Endothelial cell (in vitro differentiated cells): ENCODE measurements around the gene CHP2. TPM values are rescaled to one million over a fixed set of nuclear protein-coding genes. Genes with fewer than 3 reads are reported as not detected.
A peak's percentile ranks its signal among the peaks of the same experiment; 100 is the strongest.

Source experiments
- DNase-seq: peaks from one replicate; pipeline ENCODE4 v3.0.0; 2021; ENCODE audit warnings: low spot score
- H3K27ac Mint-ChIP-seq: one replicate; pipeline ENCODE4 v1.8.0; 2021; ENCODE audit warnings: mixed read lengths, inconsistent platforms; ENCODE audit not compliant: unreplicated experiment
- H3K27me3 Mint-ChIP-seq: one replicate; pipeline ENCODE4 v1.8.0; 2021; ENCODE audit warnings: mild to moderate bottlenecking, moderate library complexity, mixed read lengths, inconsistent platforms; ENCODE audit not compliant: unreplicated experiment
- H3K36me3 Mint-ChIP-seq: one replicate; pipeline ENCODE4 v1.8.0; 2021; ENCODE audit warnings: mild to moderate bottlenecking, low read depth, mixed read lengths, inconsistent platforms; ENCODE audit not compliant: unreplicated experiment
- H3K4me1 Mint-ChIP-seq: one replicate; pipeline ENCODE4 v1.8.0; 2021; ENCODE audit warnings: mild to moderate bottlenecking, mixed read lengths, inconsistent platforms; ENCODE audit not compliant: unreplicated experiment
- H3K4me3 Mint-ChIP-seq: one replicate; pipeline ENCODE4 v1.8.0; 2021; ENCODE audit warnings: mild to moderate bottlenecking, mixed read lengths, inconsistent platforms; ENCODE audit not compliant: unreplicated experiment
- H3K9me3 Mint-ChIP-seq: one replicate; pipeline ENCODE4 v1.8.0; 2021; ENCODE audit warnings: mixed read lengths, inconsistent platforms; ENCODE audit not compliant: unreplicated experiment
- CTCF ChIP-seq: fragments of 200-600 bp; sonication (generic); IDR thresholded peaks from one replicate; pipeline ENCODE4 v1.5.0; 2021; ENCODE audit warnings: antibody characterized with exemption; ENCODE audit not compliant: unreplicated experiment
- total RNA-seq: library from RNA; stranded (reverse); fragmentation: NEBNext Ultra II Directional; extraction: Animal tissue kit (Norgen Biotek cat#: 25700); gene quantifications from one replicate; pipeline ENCODE4 v1.2.1, GENCODE V29; 2021; ENCODE audit not compliant: unreplicated experiment

Gene CHP2
- total RNA-seq, 1 donor from 2014 or later: not detected

GRCh38 chr16:23801378-23801777 lies 46.6 kb downstream of the CHP2 start:
- TF ChIP-seq CTCF: peak; percentile 69
- H3K36me3 Mint-ChIP-seq: no peaks in the 10 kb centered on the region
- H3K27me3 Mint-ChIP-seq: peaks cover 2% of the 10 kb centered on the region
- no peak overlapping the region for H3K4me3 Mint-ChIP-seq
- no peaks in the 10 kb centered on the region for H3K9me3 Mint-ChIP-seq
- DNase-seq: peak; percentile 82
- H3K4me1 Mint-ChIP-seq: peaks cover 11% of the 10 kb centered on the region
- H3K27ac Mint-ChIP-seq: no peak overlapping the region

- no peak for TF ChIP-seq CTCF
- Mint-ChIP-seq H3K36me3 (no peaks in the 10 kb centered on the region), H3K9me3 (no peaks in the 10 kb centered on the region), H3K27me3 (peaks cover 4% of the 10 kb centered on the region), H3K4me1 (peaks cover 13% of the 10 kb centered on the region), H3K4me3 (no peak overlapping the region), H3K27ac (no peak overlapping the region)
- DNase-seq: no peak
Measured at GRCh38 chr16:23802776-23803175, 48.0 kb downstream of the CHP2 start.

GRCh38 chr16:23803591-23804123 lies 48.8 kb downstream of the CHP2 start:
- no peaks in the 10 kb centered on the region for H3K36me3 Mint-ChIP-seq
- peak; percentile 71 for DNase-seq
- H3K9me3 Mint-ChIP-seq: no peaks in the 10 kb centered on the region
- H3K27ac Mint-ChIP-seq: no peak overlapping the region
- peaks cover 13% of the 10 kb centered on the region for H3K4me1 Mint-ChIP-seq
- H3K4me3 Mint-ChIP-seq: no peak overlapping the region
- peak; percentile 31 for TF ChIP-seq CTCF
- peaks cover 4% of the 10 kb centered on the region for H3K27me3 Mint-ChIP-seq

- Mint-ChIP-seq H3K36me3 (no peaks in the 10 kb centered on the region), H3K9me3 (no peaks in the 10 kb centered on the region), H3K27ac (peak overlapping the region; percentile 16), H3K4me3 (no peak overlapping the region), H3K27me3 (peaks cover 4% of the 10 kb centered on the region), H3K4me1 (peaks cover 13% of the 10 kb centered on the region)
- no peak for DNase-seq
- TF ChIP-seq CTCF: no peak
Measured at GRCh38 chr16:23807028-23807427, 52.2 kb downstream of the CHP2 start.

Other genes with a start within 250 kb of the CHP2 start
- 65.1 TPM for gene GGA2, start 244.5 kb upstream of the CHP2 start, total RNA-seq
- gene EARS2, start 197.7 kb upstream of the CHP2 start, total RNA-seq: 14.1 TPM
- gene UBFD1, start 197.3 kb upstream of the CHP2 start, total RNA-seq: 89.1 TPM
- 91.7 TPM for gene NDUFAB1, start 158.7 kb upstream of the CHP2 start, total RNA-seq
- 14.5 TPM for gene PALB2, start 113.7 kb upstream of the CHP2 start, total RNA-seq
- gene DCTN5, start 113.6 kb upstream of the CHP2 start, total RNA-seq: 93.8 TPM
- gene PLK1, start 76.1 kb upstream of the CHP2 start, total RNA-seq: 16.0 TPM
- 0.80 TPM for gene ERN2, start 41.8 kb upstream of the CHP2 start, total RNA-seq
- 28.7 TPM for gene PRKCB, start 81.0 kb downstream of the CHP2 start, total RNA-seq